HepG2 (cell line): ENCODE measurements around the gene MOV10L1. TPM values are rescaled to one million over a fixed set of nuclear protein-coding genes. Genes with fewer than 3 reads are reported as not detected.
"Not testable (repeated sequence)": the region's sequence is repeated elsewhere in the genome, so short reads cannot be mapped to it uniquely, and the experiment has no call there.

Experiments used
- ATAC-seq: fragments of 200-7000 bp; cut with Tn5 transposase; 3 replicates; pipeline ENCODE4 v1.9.1; 2020; ENCODE audit warnings: mild to moderate bottlenecking, moderate library complexity
- BruUV-seq: library from RNA; stranded (reverse); fragments of 400-500 nt; replicated peaks from 2 replicates; lab custom pipeline; 2021; lab: Mats Ljungman, UMichigan
- CTCF ChIA-PET: fragments of 300-600 bp; formaldehyde crosslinking; extraction: SDS; loops from one replicate; lab custom pipeline; 2021; ENCODE audit warnings: low total read pairs, inconsistent platforms, low intra/inter-chr PET ratio; lab: Yijun Ruan, JAX
- POLR2A ChIA-PET: fragments of 350-600 bp; sonication (Branson Sonifier 250); formaldehyde crosslinking; loops from one replicate; lab custom pipeline; 2020; ENCODE audit warnings: antibody characterized with exemption, inconsistent platforms; lab: Yijun Ruan, JAX
- DNase-seq: peaks from one replicate; pipeline ENCODE4 v3.0.0-alpha.2; 2015; ENCODE audit warnings: low spot score
- FAIRE-seq: peaks from 3 replicates; lab custom pipeline; 2011; peaks lifted over from hg19 to GRCh38; lab: Jason Lieb, UNC
- H2AFZ ChIP-seq: one replicate; pipeline ENCODE4 v1.6.1; 2011; ENCODE audit warnings: low read length, inconsistent platforms
- H3K27ac ChIP-seq: fragments of 300-600 bp; 3 replicates; pipeline ENCODE4 v1.8.0; 2011; ENCODE audit warnings: mixed run types, mild to moderate bottlenecking, mixed read lengths, low read length, inconsistent platforms; ENCODE audit not compliant: insufficient read depth; ENCODE audit errors: extremely low read length
- H3K27me3 ChIP-seq, 2 experiments: fragments of 200-600 bp in 1 of 2; 2 replicates in 1 of 2; 3 replicates in 1 of 2; pipeline versions ENCODE4 v1.6.0 to v1.8.0; 2011; ENCODE audit warnings: low read length in 2 of 2, mild to moderate bottlenecking in 2 of 2, moderate library complexity in 2 of 2, inconsistent platforms in 1 of 2; ENCODE audit not compliant: insufficient read depth in 2 of 2, control insufficient read depth in 1 of 2
- H3K36me3 ChIP-seq, 2 experiments: fragments of 200-600 bp in 1 of 2; replicated peaks in 1 of 2; 2 replicates in 1 of 2; 3 replicates in 1 of 2; pipeline versions ENCODE4 v1.5.1 to v1.8.0; 2011; ENCODE audit warnings: low read length in 2 of 2, inconsistent platforms in 1 of 2; ENCODE audit not compliant: insufficient read depth in 2 of 2, control insufficient read depth in 1 of 2
- H3K4me1 ChIP-seq: 2 replicates; pipeline ENCODE4 v1.5.1; 2012; ENCODE audit warnings: low read length, inconsistent platforms; ENCODE audit not compliant: insufficient read depth
- H3K4me2 ChIP-seq: 2 replicates; pipeline ENCODE4 v1.6.0; 2011; ENCODE audit warnings: low read depth, low read length, inconsistent platforms
- H3K4me3 ChIP-seq, 3 experiments: fragments of 200-600 bp in 1 of 3; sonication (generic), shearing (Covaris generic) in 1 of 3; replicated peaks in 1 of 3; 2 replicates each; pipeline ENCODE4 v1.5.1; 2011 to 2016; ENCODE audit warnings: low read length in 3 of 3, inconsistent platforms in 2 of 3, low read depth in 2 of 3, mild to moderate bottlenecking in 2 of 3, control low read depth in 1 of 3, mixed read lengths in 1 of 3; ENCODE audit not compliant: insufficient read depth in 1 of 3
- H3K79me2 ChIP-seq: one replicate; pipeline ENCODE4 v1.6.1; 2011; ENCODE audit warnings: low read length, inconsistent platforms; ENCODE audit not compliant: insufficient read depth
- H3K9ac ChIP-seq: 2 replicates; pipeline ENCODE4 v1.6.0; 2011; ENCODE audit warnings: mild to moderate bottlenecking, low read depth, low read length, inconsistent platforms; ENCODE audit not compliant: insufficient read depth
- H3K9me3 ChIP-seq: 2 replicates; pipeline ENCODE4 v1.5.1; 2012; ENCODE audit warnings: mild to moderate bottlenecking, low read length
- H4K20me1 ChIP-seq: 2 replicates; pipeline ENCODE4 v1.6.0; 2011; ENCODE audit warnings: inconsistent platforms, mild to moderate bottlenecking, low read length, moderate library complexity; ENCODE audit not compliant: insufficient read depth
- DR1 ChIP-seq: sonication (generic); formaldehyde crosslinking; IDR thresholded peaks from 2 replicates; pipeline ENCODE4 v1.8.0; 2021; ENCODE audit warnings: mild to moderate bottlenecking, missing genetic modification reagents, inconsistent platforms
- KLF12 ChIP-seq: sonication (generic); formaldehyde crosslinking; IDR thresholded peaks from 2 replicates; pipeline ENCODE4 v1.4.0; 2020; ENCODE audit warnings: missing genetic modification reagents, borderline replicate concordance
- MYC ChIP-seq: sonication (generic); formaldehyde crosslinking; IDR thresholded peaks from 2 replicates; pipeline ENCODE4 v1.9.0; 2021; ENCODE audit warnings: missing genetic modification reagents, borderline replicate concordance
- NCOA1 ChIP-seq: sonication (generic); formaldehyde crosslinking; IDR thresholded peaks from 2 replicates; pipeline ENCODE4 v1.9.0; 2021; ENCODE audit warnings: missing genetic modification reagents
- RXRA ChIP-seq: sonication (generic); formaldehyde crosslinking; IDR thresholded peaks from 2 replicates; pipeline ENCODE4 v1.5.1; 2020; ENCODE audit warnings: missing genetic modification reagents
- ZFP90 ChIP-seq: sonication (generic); formaldehyde crosslinking; IDR thresholded peaks from 2 replicates; pipeline ENCODE4 v1.8.0; 2022; ENCODE audit warnings: missing genetic modification reagents, mild to moderate bottlenecking, inconsistent platforms, borderline replicate concordance
- ZNF292 ChIP-seq: sonication (generic); formaldehyde crosslinking; IDR thresholded peaks from 2 replicates; pipeline ENCODE4 v1.8.1; 2022; ENCODE audit warnings: mild to moderate bottlenecking, low read depth, missing genetic modification reagents, borderline replicate concordance
- ZNF484 ChIP-seq: sonication (generic); formaldehyde crosslinking; IDR thresholded peaks from 2 replicates; pipeline ENCODE4 v1.5.1; 2020; ENCODE audit warnings: mild to moderate bottlenecking, low read depth, missing genetic modification reagents, borderline replicate concordance
- ZNF639 ChIP-seq: conservative IDR thresholded peaks from 2 replicates; pipeline ENCODE4 v1.6.1; 2018; ENCODE audit warnings: missing genetic modification reagents
- ZSCAN29 ChIP-seq: sonication (generic); formaldehyde crosslinking; conservative IDR thresholded peaks from 2 replicates; pipeline ENCODE4 v1.4.0; 2020; ENCODE audit warnings: mild to moderate bottlenecking, missing genetic modification reagents
- WGBS: methylation state at CpG from one replicate; pipeline ENCODE4 v1.1.6; 2017; ENCODE audit warnings: low lambda C conversion rate; 5-methylcytosine and 5-hydroxymethylcytosine counted together
- in situ Hi-C: cut with HindIII; loops from 2 replicates; pipeline ENCODE4 v1.10.0; 2017; ENCODE audit warnings: low pct_unique_long_range_greater_than_20kb; ENCODE audit not compliant: extremely low pct_ligation_motif_present
- intact Hi-C: fragments of 100-400 bp; cut with micrococcal nuclease; formaldehyde crosslinking; loops from one replicate; pipeline ENCODE4 v1.10.0; 2022; ENCODE audit not compliant: unreplicated experiment
- polyA plus RNA-seq, 8 experiments: library from polyadenylated mRNA; depleted of rRNA in 3 of 8; stranded (reverse) in 7 of 8; unstranded in 1 of 8; fragments of >200 nt; fragmentation: Illumina TruSeq in 4 of 8; extraction: Trizol in 4 of 8; gene quantifications; 2 replicates each; pipeline versions ENCODE4 v1.2.1 to v1.2.3, GENCODE V29; 2011 to 2016; ENCODE audit warnings: low read depth in 4 of 8, missing spikeins in 1 of 8, mixed read lengths in 1 of 8; ENCODE audit not compliant: insufficient read depth in 1 of 8
- total RNA-seq, 5 experiments: library from RNA; depleted of rRNA; stranded (reverse); fragments of >200 nt; fragmentation: Illumina TruSeq; extraction: Trizol; gene quantifications; 2 replicates each; pipeline ENCODE4 v1.2.3, GENCODE V29; 2016; ENCODE audit warnings: low read depth in 1 of 5
- TF ChIP-seq, protein P1 (sequence below): sonication (generic); formaldehyde crosslinking; IDR thresholded peaks from 2 replicates; pipeline ENCODE4 v1.4.0; 2020; ENCODE audit warnings: missing genetic modification reagents, borderline replicate concordance
- TF ChIP-seq, protein P2 (sequence below): sonication (generic); formaldehyde crosslinking; IDR thresholded peaks from 2 replicates; pipeline ENCODE4 v1.4.0; 2020; ENCODE audit warnings: missing genetic modification reagents

Gene MOV10L1
- total and polyA plus RNA-seq, 2 of the 13 experiments (the other 11 are each of a cell fraction or from before 2014, with no cell fraction given): 0.11 to 0.12 TPM

DNA sequence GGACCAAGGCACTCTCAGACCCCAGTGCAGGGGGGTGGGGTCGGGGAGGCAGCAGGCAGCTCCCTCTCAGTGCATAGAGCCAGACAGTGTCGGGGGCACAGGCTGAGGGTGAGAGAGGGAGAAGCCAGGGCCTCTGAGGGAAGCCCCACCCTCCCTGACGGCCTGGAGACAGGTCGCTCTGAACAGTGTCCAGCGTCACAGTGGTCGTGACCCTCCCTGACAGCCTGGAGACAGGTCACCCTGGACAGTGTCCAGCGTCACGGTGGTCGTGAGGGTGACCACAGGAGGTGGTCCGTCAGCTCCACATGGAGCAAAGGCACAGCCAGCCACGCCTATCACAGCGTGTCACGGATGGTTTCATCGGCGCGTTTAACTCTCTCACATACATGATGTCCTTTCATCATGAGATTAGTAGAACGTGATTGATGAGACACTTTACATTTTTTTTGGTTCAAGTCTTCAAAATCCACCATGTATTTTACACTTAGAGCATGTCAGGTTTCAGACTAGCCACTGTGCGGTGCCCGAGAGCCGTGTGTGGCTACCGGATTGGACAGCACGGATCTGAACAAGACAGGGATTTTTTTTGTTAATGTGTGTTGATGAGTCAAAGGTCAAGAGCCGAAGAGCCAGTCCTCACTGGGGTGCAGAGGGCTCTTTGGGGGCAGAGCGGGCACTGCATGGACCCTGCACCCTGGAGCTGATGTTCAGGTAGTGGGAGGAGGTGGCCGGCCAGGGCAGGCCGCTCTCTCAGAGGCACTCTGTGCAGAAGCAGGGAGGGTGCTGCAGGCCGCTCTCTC is 56.8 kb downstream of the MOV10L1 start (continued):
- TF ChIP-seq, protein P1, sequence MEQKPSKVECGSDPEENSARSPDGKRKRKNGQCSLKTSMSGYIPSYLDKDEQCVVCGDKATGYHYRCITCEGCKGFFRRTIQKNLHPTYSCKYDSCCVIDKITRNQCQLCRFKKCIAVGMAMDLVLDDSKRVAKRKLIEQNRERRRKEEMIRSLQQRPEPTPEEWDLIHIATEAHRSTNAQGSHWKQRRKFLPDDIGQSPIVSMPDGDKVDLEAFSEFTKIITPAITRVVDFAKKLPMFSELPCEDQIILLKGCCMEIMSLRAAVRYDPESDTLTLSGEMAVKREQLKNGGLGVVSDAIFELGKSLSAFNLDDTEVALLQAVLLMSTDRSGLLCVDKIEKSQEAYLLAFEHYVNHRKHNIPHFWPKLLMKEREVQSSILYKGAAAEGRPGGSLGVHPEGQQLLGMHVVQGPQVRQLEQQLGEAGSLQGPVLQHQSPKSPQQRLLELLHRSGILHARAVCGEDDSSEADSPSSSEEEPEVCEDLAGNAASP (CRISPR knock-in tag): peak; percentile 62; the same call in 1 of the 2 replicates
- TF ChIP-seq ZNF639 (CRISPR knock-in tag): no peak
- TF ChIP-seq RXRA (CRISPR knock-in tag): peak; percentile 75
- TF ChIP-seq ZNF484 (CRISPR knock-in tag): no peak

GRCh38 chr22:50147258-50148165 is 57.7 kb downstream of the MOV10L1 start:
- 0 out of 2 replicates have a peak, but pooled peaks have one; percentile 1 for TF ChIP-seq MYC (CRISPR knock-in tag)
- peak; percentile 54; the same call in 1 of the 2 replicates for TF ChIP-seq NCOA1 (CRISPR knock-in tag)
- TF ChIP-seq DR1: 0 out of 2 replicates have a peak, but pooled peaks have one; percentile 12
- TF ChIP-seq ZFP90 (CRISPR knock-in tag): 0 out of 2 replicates have a peak, but pooled peaks have one; percentile 52
- TF ChIP-seq KLF12: peak; percentile 8; the same call in 1 of the 2 replicates
- TF ChIP-seq, protein P2, sequence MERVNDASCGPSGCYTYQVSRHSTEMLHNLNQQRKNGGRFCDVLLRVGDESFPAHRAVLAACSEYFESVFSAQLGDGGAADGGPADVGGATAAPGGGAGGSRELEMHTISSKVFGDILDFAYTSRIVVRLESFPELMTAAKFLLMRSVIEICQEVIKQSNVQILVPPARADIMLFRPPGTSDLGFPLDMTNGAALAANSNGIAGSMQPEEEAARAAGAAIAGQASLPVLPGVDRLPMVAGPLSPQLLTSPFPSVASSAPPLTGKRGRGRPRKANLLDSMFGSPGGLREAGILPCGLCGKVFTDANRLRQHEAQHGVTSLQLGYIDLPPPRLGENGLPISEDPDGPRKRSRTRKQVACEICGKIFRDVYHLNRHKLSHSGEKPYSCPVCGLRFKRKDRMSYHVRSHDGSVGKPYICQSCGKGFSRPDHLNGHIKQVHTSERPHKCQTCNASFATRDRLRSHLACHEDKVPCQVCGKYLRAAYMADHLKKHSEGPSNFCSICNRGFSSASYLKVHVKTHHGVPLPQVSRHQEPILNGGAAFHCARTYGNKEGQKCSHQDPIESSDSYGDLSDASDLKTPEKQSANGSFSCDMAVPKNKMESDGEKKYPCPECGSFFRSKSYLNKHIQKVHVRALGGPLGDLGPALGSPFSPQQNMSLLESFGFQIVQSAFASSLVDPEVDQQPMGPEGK (CRISPR knock-in tag): peak; percentile 54; the same call in 1 of the 2 replicates
- TF ChIP-seq ZSCAN29 (CRISPR knock-in tag): 0 out of 2 replicates have a peak, but pooled peaks have one; percentile 1
- TF ChIP-seq ZNF292 (CRISPR knock-in tag): peak; percentile 59; the same call in 1 of the 2 replicates
- H2AFZ ChIP-seq, H3K9me3 ChIP-seq, BruUV-seq, FAIRE-seq, H3K79me2 ChIP-seq, H3K9ac ChIP-seq, DNase-seq, ATAC-seq, H4K20me1 ChIP-seq, H3K36me3 ChIP-seq: not testable (repeated sequence)
- Histone ChIP-seq H3K27me3 (peaks cover 2 to 44% of the 10 kb centered on the region in 2 experiments), H3K4me3 (peak overlapping the region; percentile 24 to 67 (median 46); a peak in 5 of 6 replicates), H3K4me2 (peak overlapping the region; percentile 88), H3K27ac (peak overlapping the region; percentile 54), H3K4me1 (peaks cover 85% of the 10 kb centered on the region)
- ChIA-PET CTCF (interaction anchor here (1.6 to 4.3 kb wide), 2 partner anchors 62 to 90 kb away, joined by 6 to 39 read pairs; no protein-coding TSS in a partner anchor), POLR2A (interaction anchor here (1.0 to 1.5 kb wide), 3 partner anchors 37 to 181 kb away, joined by 4 to 5 read pairs (median 4); partner anchors contain the start of gene TUBGCP6)
- in situ Hi-C loops: loop anchor here (5.0 kb wide), 1 partner anchor 60 kb away; no protein-coding TSS in a partner anchor
- intact Hi-C loops: loop anchor here (5.0 kb wide), 2 partner anchors 45 to 380 kb away; no protein-coding TSS in a partner anchor
- 5% methylated on average over 9 of the region's 26 CpGs for WGBS
